PC-9 (cell line): ENCODE results near the gene STX8.
"Not testable (repeated sequence)": the region's sequence is repeated elsewhere in the genome, so short reads cannot be mapped to it uniquely, and the experiment has no call there.

Experiments used
- EZH2 ChIP-seq: fragments of 200-600 bp; sonication (generic); IDR thresholded peaks from 2 replicates; pipeline ENCODE4 v1.8.0; 2017; ENCODE audit warnings: antibody characterized with exemption, low read depth
- TF ChIP-seq, protein P1 (sequence below): fragments of 200-600 bp; sonication (generic); conservative IDR thresholded peaks from 2 replicates; pipeline ENCODE4 v1.6.1; 2017; ENCODE audit warnings: mixed run types, antibody characterized with exemption, mild to moderate bottlenecking, moderate library complexity

DNA sequence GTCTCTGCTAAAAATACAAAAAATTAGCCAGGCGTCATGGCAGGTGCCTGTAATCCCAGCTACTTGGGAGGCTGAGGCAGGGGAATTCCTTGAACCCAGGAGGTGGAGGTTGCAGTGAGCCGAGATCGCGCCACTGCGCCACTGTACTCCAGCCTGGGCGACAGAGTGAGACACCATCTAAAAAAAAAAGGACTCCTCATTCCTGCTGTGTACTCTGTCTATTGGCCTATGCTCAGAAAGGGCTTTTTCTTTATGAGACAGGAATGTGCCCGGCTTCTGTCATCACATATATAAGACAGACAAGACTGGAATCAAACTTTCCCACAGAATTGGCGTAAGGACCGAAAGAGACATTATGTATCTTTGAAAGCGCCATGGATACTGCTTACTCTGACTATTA is 236.1 kb downstream of the STX8 start:
- TF ChIP-seq, protein P1, sequence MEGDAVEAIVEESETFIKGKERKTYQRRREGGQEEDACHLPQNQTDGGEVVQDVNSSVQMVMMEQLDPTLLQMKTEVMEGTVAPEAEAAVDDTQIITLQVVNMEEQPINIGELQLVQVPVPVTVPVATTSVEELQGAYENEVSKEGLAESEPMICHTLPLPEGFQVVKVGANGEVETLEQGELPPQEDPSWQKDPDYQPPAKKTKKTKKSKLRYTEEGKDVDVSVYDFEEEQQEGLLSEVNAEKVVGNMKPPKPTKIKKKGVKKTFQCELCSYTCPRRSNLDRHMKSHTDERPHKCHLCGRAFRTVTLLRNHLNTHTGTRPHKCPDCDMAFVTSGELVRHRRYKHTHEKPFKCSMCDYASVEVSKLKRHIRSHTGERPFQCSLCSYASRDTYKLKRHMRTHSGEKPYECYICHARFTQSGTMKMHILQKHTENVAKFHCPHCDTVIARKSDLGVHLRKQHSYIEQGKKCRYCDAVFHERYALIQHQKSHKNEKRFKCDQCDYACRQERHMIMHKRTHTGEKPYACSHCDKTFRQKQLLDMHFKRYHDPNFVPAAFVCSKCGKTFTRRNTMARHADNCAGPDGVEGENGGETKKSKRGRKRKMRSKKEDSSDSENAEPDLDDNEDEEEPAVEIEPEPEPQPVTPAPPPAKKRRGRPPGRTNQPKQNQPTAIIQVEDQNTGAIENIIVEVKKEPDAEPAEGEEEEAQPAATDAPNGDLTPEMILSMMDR: not testable (repeated sequence)
- not testable (repeated sequence) for TF ChIP-seq EZH2
